GM12872 (cell line): ENCODE measurements around the gene TGFBR3.

Experiments used
- TF ChIP-seq, protein P1 (sequence below): IDR thresholded peaks from 3 replicates; pipeline ENCODE4 v1.5.1; 2011; ENCODE audit warnings: low read depth, mild to moderate bottlenecking, low read length, moderate library complexity; ENCODE audit not compliant: insufficient read depth

Gene TGFBR3

DNA sequence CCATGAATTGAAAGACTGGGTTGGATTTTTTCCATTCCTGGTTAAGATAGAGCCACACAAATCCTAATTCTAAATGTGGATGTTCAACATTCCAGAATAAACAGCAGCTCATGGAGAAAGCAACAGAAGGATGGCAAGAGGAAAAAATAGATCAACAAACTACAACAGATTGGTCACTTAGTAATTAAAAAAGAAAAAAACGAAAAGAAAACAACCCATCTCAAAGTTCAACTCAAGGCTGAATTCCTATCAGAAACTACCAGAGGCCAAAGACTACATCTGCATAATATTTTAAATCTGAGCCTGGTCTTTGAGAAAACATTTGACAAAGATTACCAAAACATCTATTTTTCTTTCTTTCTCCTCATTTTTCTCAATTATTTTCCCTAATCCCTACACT, 69.9 kb downstream of the TGFBR3 start:
- TF ChIP-seq, protein P1, sequence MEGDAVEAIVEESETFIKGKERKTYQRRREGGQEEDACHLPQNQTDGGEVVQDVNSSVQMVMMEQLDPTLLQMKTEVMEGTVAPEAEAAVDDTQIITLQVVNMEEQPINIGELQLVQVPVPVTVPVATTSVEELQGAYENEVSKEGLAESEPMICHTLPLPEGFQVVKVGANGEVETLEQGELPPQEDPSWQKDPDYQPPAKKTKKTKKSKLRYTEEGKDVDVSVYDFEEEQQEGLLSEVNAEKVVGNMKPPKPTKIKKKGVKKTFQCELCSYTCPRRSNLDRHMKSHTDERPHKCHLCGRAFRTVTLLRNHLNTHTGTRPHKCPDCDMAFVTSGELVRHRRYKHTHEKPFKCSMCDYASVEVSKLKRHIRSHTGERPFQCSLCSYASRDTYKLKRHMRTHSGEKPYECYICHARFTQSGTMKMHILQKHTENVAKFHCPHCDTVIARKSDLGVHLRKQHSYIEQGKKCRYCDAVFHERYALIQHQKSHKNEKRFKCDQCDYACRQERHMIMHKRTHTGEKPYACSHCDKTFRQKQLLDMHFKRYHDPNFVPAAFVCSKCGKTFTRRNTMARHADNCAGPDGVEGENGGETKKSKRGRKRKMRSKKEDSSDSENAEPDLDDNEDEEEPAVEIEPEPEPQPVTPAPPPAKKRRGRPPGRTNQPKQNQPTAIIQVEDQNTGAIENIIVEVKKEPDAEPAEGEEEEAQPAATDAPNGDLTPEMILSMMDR = no peak

DNA sequence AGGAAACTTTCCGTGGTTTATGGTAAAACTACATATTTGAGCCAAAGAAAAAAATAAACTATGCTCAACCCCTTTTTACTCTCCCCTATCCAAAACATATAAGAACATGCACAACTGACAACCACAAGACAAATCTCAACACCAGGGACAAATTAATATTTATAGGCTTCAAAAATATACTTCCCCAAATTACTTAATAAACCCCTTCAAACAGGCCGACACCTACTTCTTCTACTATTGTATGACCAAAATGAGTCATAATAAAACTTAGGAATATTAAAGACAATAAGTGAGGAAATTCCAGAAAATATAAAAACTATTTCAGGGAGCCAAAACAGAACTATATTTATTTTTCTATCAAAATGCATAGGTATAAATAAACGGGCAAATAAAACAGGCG, 71.5 kb downstream of the TGFBR3 start:
- TF ChIP-seq, protein P1 = no peak

DNA sequence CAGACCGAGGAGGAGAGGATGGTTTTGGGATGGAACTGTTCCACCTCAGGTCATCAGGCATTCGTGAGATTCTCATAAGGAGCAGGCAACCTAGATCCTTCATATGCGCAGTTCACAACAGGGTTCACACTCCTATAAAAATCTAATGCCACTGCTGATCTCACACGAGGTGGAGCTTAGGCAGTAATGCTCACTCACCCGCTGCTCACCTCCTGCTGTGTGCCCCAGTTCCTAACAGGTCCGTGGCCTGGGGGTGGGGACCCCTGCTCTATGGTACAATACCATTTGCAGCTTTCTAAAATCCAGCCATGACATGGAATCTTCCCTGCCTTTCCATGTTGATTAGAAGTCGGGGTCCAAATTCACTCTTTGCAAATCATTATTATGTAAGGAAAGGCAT, 72.1 kb downstream of the TGFBR3 start:
- TF ChIP-seq, protein P1 = no peak

DNA sequence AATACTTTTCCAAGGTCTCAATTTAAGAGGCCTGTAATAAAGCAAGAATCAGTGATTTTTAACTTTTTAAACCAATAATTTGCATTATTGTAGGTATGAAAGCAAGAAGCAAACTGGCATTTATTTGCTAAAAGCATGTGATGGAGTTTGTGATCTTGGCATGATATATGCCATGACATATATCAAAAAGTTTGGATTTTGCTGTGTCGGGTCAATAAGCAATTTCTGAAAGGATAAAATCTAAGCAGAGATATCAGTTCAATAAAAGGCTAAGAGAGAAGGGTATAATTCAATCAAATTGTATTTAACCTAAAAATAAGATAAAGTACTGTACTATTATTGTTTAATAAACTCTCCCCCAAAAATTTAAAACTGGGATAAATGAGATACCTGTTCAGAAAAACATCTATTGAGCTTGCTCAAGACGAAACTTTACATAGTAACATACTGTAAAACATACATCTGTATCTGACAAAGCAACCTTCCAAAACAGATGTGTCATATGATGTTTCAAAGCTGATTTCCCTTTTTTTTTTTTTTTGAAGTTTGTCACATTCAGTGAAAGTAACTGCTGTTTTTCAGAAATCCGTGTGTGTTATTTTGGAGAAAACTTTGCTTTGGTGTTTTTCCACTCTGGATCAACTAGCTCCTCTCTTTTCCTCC, 74.5 kb downstream of the TGFBR3 start:
- TF ChIP-seq, protein P1 = no peak

DNA sequence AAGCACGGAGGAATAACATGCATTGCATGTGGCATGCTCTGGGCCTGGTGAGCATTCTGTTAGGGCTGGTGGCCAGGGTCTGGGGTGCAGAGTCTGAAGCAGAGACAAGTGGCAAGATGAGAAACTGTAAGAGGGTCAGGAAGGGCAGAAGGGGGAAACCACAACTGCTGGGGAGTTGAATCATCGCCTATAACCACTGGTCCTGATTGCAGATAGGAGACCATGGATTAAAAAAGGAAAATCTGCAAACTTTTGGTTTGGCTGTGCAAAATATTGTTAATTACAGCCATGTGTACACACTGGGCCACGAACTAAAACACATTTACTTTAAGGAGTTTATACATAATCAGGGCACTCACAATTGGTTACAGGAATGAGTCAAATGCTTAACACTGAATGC, 76.6 kb downstream of the TGFBR3 start:
- TF ChIP-seq, protein P1 = no peak

DNA sequence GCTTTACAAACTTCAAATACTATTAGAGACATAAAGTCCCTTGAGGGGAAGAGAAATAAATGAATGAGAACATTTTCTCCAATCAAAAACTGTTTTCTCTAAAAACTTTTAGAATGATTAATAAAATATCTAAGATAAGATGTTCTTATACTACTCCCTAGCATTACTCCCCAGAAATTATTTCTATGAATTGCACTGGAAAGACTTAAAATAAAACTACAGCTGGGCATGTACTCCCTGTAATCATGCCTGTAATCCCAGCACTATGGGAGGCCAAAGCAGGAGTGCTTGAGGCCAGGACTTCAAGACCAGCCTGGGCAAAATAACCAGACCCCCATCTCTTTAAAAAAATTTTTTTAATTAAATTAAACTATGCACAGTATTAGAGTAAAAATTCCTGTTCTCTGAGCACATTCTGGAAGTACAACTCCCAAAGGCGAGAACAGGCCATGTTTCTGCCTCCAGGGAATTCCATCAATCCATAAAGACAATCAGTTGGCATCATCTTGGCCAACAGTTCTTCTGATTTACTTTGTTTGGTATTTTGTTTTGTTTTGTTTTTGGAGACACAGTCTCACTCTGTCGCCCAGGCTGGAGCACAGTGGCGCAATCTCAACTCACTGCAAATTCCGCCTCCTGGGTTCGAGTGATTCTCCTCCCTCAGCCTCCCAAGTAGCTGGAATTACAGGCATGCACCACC, 77.9 kb downstream of the TGFBR3 start:
- TF ChIP-seq, protein P1 = no peak

DNA sequence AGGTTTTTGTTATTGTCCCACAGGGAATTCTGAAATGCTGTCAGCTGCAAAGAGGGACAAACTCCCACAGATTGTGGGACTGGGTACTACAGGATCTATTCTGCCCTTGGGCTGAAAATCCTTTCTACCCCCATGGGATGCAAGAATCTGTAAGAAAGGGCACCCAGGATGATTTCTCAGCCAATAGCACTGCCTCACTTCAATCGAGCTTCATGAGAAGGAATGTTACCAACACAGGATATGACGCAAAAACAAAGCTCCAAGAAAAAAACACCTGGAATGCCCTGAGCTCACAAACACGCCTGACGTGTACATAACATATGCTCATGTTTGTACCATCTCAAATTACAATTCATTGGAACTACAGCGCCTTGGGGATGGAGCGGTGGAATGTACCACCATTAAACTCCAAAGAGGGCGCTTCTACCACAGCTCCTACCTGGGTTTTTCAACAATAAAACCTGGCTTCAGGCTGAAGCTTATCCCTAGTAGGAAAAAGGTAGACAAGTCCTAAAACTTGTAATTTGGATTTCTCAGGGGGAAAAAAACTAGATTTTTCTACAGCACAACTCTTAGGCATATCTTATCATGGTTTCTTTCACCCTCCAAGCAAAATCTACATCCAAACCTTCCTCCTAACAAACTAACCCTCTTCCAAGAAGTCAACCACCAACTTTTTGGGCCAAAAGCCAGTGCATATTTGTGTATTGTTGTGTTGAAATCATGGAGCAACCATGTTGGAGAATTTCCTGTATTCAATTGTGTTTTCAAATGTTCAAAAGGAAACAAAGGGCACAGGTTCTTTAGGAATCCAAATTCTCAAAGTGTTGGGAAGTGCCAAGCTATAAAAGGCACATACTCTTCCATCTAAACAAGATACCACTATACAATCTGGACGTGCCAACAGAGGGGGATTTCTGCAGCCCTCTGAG, 78.9 kb downstream of the TGFBR3 start:
- TF ChIP-seq, protein P1 = no peak
